Gastrocnemius medialis (tissue), 4 donors: ENCODE results near the gene STOX2. TPM values are rescaled to one million over a fixed set of nuclear protein-coding genes. Genes with fewer than 3 reads are reported as not detected.

Experiments used
- ATAC-seq, 2 donors: fragments of 150-250 bp; one replicate each; pipeline ENCODE4 v1.9.1; 2016
- DNase-seq, 2 donors: peaks; one replicate each; pipeline ENCODE4 v3.0.0-alpha.2; 2019
- H3K27ac ChIP-seq, 4 donors: fragments of 200-600 bp; sonication (generic); 1 replicate in 1 of 4; 2 replicates in 3 of 4; pipeline ENCODE4 v1.5.1; 2016 to 2018; ENCODE audit warnings: mild to moderate bottlenecking in 2 of 4, moderate library complexity in 1 of 4
- H3K27me3 ChIP-seq, 3 donors: fragments of 200-600 bp; sonication (generic) in 2 of 3; 1 replicate in 1 of 3; 2 replicates in 2 of 3; pipeline versions ENCODE4 v1.5.1 to v1.6.0; 2016 to 2019; ENCODE audit warnings: mild to moderate bottlenecking in 1 of 3, moderate library complexity in 1 of 3
- H3K36me3 ChIP-seq, 2 donors: fragments of 200-600 bp; sonication (generic) in 1 of 2; one replicate each; pipeline ENCODE4 v1.5.1; 2017 to 2018
- H3K4me1 ChIP-seq, 2 donors: fragments of 200-600 bp; sonication (generic) in 1 of 2; one replicate each; pipeline ENCODE4 v1.5.1; 2016 to 2017; ENCODE audit warnings: mild to moderate bottlenecking in 2 of 2
- H3K4me3 ChIP-seq, 4 donors: fragments of 200-600 bp; sonication (generic) in 3 of 4; 1 replicate in 1 of 4; 2 replicates in 3 of 4; pipeline ENCODE4 v1.5.1; 2016 to 2019; ENCODE audit warnings: mild to moderate bottlenecking in 2 of 4
- H3K9me3 ChIP-seq, 3 donors: fragments of 200-600 bp; sonication (generic) in 2 of 3; 1 replicate in 1 of 3; 2 replicates in 2 of 3; pipeline ENCODE4 v1.5.1; 2016 to 2019
- CTCF ChIP-seq, 5 experiments: fragments of 450-650 bp in 3 of 5; fragments of 200-600 bp in 2 of 5; sonication (generic) in 2 of 5; IDR thresholded peaks in 4 of 5; conservative IDR thresholded peaks in 1 of 5; 1 replicate in 4 of 5; 2 replicates in 1 of 5; pipeline ENCODE4 v1.5.1; 2016 to 2019; ENCODE audit warnings: antibody characterized with exemption in 5 of 5, mild to moderate bottlenecking in 3 of 5, moderate library complexity in 3 of 5
- POLR2A ChIP-seq, 2 donors: fragments of 450-650 bp; IDR thresholded peaks; one replicate each; pipeline ENCODE4 v1.6.1; 2017; ENCODE audit warnings: antibody characterized with exemption in 2 of 2, mild to moderate bottlenecking in 2 of 2, moderate library complexity in 2 of 2
- in situ Hi-C, 4 donors: fragments of 200-750 bp; cut with MboI; loops; one replicate each; pipeline versions ENCODE4 v1.15.0 to v1.8.0; 2017; ENCODE audit warnings: low sequenced_read_pairs in 4 of 4
- intact Hi-C: fragments of 100-400 bp; cut with DNase I; formaldehyde crosslinking; loops from one replicate; pipeline ENCODE4 v1.15.1; 2023; ENCODE audit warnings: low total_unique reads
- total RNA-seq, 4 donors: library from RNA; depleted of rRNA; stranded (reverse); fragments of >200 nt; gene quantifications; one replicate each; pipeline versions ENCODE4 v1.1.0 to v1.2.3, GENCODE V29; 2016

The STOX2 gene
- total RNA-seq, 4 donors from 2014 or later: 3.3 to 8.3 (median 5.9) TPM

GRCh38 chr4:183875251-183875825 lies 29.8 kb upstream of the STOX2 start:
- Histone ChIP-seq H3K27ac (no peak overlapping the region), H3K36me3 (no peaks in the 10 kb centered on the region), H3K4me3 (no peak overlapping the region), H3K4me1 (no peaks in the 10 kb centered on the region), H3K27me3 (no peaks in the 10 kb centered on the region), H3K9me3 (no peaks in the 10 kb centered on the region)
- DNase-seq (no peak), ATAC-seq (no peak)
- TF ChIP-seq POLR2A (IDR thresholded peaks at IDR 0.05): no peak
- no peak for TF ChIP-seq CTCF (IDR thresholded peaks at IDR 0.05 in 4 of 5, conservative IDR thresholded peaks at IDR 0.05 in 1 of 5)
- intact Hi-C loops: no loop called here
- in situ Hi-C loops: no loop called here

- H3K27ac ChIP-seq: peak overlapping the region; percentile 25 to 67 (median 48)
- in situ Hi-C loops: no loop called here
- no peaks in the 10 kb centered on the region for H3K4me1 ChIP-seq
- H3K9me3 ChIP-seq: no peaks in the 10 kb centered on the region
- no peak for TF ChIP-seq POLR2A (IDR thresholded peaks at IDR 0.05)
- no peak for TF ChIP-seq CTCF (IDR thresholded peaks at IDR 0.05 in 4 of 5, conservative IDR thresholded peaks at IDR 0.05 in 1 of 5)
- H3K4me3 ChIP-seq: peak overlapping the region; percentile 48 to 78 (median 52)
- ATAC-seq: peak; percentile 45 to 76
- H3K36me3 ChIP-seq: no peaks in the 10 kb centered on the region
- intact Hi-C loops: no loop called here
- peak in 1 of 2 donors; percentile 24 for DNase-seq
- H3K27me3 ChIP-seq: no peaks in the 10 kb centered on the region
These were observed 28.7 kb upstream of the STOX2 start for GRCh38 chr4:183876268-183876934.

GRCh38 chr4:183878251-183878970 lies 26.7 kb upstream of the STOX2 start:
- H3K27ac ChIP-seq: no peak overlapping the region
- no peaks in the 10 kb centered on the region for H3K9me3 ChIP-seq
- H3K36me3 ChIP-seq: no peaks in the 10 kb centered on the region
- no peaks in the 10 kb centered on the region for H3K27me3 ChIP-seq
- no peaks in the 10 kb centered on the region for H3K4me1 ChIP-seq
- H3K4me3 ChIP-seq: no peak overlapping the region
- no peak for TF ChIP-seq CTCF (IDR thresholded peaks at IDR 0.05 in 4 of 5, conservative IDR thresholded peaks at IDR 0.05 in 1 of 5)
- ATAC-seq (no peak), DNase-seq (no peak)
- in situ Hi-C loops (no loop called here), intact Hi-C loops (no loop called here)

- Histone ChIP-seq H3K9me3 (no peaks in the 10 kb centered on the region), H3K4me3 (no peak overlapping the region), H3K27me3 (peaks cover 0 to 4% (median 0%) of the 10 kb centered on the region in 3 donors), H3K4me1 (no peaks in the 10 kb centered on the region), H3K36me3 (no peaks in the 10 kb centered on the region), H3K27ac (no peak overlapping the region)
- ATAC-seq (no peak), DNase-seq (no peak)
- TF ChIP-seq CTCF (IDR thresholded peaks at IDR 0.05 in 4 of 5, conservative IDR thresholded peaks at IDR 0.05 in 1 of 5) (no peak), POLR2A (IDR thresholded peaks at IDR 0.05) (no peak)
- intact Hi-C loops (no loop called here), in situ Hi-C loops (no loop called here)
These were observed 19.8 kb upstream of the STOX2 start for GRCh38 chr4:183885205-183885720.
